H54 (cell line): ENCODE results near the gene BCL2L11.
A peak's percentile ranks its signal among the peaks of the same experiment; 100 is the strongest.

Experiments used
- DNase-seq: peaks from one replicate; pipeline ENCODE4 v3.0.0; 2011; ENCODE audit warnings: low spot score, mixed read lengths; ENCODE audit not compliant: insufficient read length
- FAIRE-seq: peaks from 3 replicates; lab custom pipeline; 2011; peaks lifted over from hg19 to GRCh38; lab: Jason Lieb, UNC
- POLR2A ChIP-seq: IDR thresholded peaks from 2 replicates; pipeline ENCODE4 v1.6.1; 2011; ENCODE audit warnings: low read depth, mild to moderate bottlenecking, low read length

BCL2L11 gene

DNA sequence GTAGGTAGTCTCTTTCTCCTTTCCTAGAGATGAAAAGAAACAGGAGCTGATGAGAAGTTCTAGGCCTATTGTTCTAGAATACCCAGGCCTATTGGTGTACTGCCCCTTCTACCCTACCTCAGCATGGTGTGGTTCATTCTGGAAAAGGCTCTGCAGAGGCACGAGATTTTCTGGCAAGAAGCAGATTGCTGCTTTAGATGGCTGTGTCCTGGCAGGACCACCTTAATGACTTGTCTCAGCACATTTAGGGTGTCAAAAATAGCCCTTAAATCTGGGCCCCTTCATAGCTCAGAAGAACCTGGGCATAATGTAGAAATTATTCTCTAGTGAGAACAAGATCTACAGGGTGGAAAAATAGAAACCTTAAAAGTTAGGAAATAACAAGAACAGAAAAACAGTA is 87.9 kb downstream of the BCL2L11 start:
- no peak for FAIRE-seq
- DNase-seq = no peak
- TF ChIP-seq POLR2A = no peak

DNA sequence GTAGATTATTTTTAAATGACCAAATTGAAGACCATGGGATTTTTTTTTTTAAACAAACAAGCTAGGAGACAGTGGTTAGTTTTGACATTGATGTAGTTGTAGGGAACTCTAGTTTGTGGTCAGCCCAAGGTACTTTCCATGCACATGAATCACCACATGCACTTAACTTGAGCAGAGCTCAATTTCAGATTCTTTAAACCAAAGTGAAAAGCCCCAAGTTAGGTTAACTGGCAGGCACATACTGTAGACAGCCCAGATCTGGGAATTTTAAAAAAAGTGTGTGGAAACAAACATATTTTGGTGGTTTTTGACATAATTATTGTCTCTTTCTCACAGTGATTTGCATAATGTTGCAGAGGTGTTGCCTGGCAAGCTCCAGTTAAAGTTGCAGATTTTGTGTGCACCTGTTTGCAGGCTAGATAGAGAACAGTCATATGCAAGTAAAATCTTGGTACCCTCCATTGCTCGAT is 88.4 kb downstream of the BCL2L11 start:
- no peak for TF ChIP-seq POLR2A
- DNase-seq (peak; percentile 15), FAIRE-seq (peak; percentile 96)

DNA sequence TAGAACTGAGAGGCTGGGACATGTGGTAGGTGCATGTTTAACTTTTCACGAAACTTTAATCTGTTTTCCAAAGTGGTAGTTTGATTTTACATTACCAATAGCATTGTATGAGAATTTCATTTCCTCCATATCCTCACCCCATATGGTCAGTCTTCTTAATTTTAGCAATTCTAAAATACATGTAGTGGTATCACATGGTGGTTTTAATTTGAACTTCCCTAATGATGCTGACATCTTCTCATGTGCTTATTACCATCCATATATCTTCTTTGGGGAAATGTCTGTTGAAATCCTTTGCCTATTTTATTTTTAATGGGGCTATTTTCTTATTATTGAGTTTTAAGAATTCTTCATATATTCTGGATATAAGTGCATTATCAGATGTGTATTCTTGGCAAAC is 89.3 kb downstream of the BCL2L11 start:
- FAIRE-seq (no peak), DNase-seq (no peak)
- TF ChIP-seq POLR2A = no peak

- FAIRE-seq = no peak
- no peak for DNase-seq
- TF ChIP-seq POLR2A = no peak
Measured at GRCh38 chr2:111213877-111214276, 93.2 kb downstream of the BCL2L11 start.

- TF ChIP-seq POLR2A = no peak
- DNase-seq (no peak), FAIRE-seq (no peak)
Measured at GRCh38 chr2:111216811-111217652, 96.3 kb downstream of the BCL2L11 start.
